GM12875 (cell line): ENCODE data around the gene TFPI.

Source experiments
- H3K4me3 ChIP-seq: one replicate; pipeline ENCODE4 v1.5.1; 2011; ENCODE audit warnings: low read depth, low read length, control low read depth
- TF ChIP-seq, protein P1 (sequence below): IDR thresholded peaks from 2 replicates; pipeline ENCODE4 v1.5.1; 2011; ENCODE audit warnings: low read depth, mild to moderate bottlenecking, control low read depth, inconsistent platforms, low read length, moderate library complexity, borderline replicate concordance; ENCODE audit not compliant: insufficient read depth

The TFPI gene

DNA sequence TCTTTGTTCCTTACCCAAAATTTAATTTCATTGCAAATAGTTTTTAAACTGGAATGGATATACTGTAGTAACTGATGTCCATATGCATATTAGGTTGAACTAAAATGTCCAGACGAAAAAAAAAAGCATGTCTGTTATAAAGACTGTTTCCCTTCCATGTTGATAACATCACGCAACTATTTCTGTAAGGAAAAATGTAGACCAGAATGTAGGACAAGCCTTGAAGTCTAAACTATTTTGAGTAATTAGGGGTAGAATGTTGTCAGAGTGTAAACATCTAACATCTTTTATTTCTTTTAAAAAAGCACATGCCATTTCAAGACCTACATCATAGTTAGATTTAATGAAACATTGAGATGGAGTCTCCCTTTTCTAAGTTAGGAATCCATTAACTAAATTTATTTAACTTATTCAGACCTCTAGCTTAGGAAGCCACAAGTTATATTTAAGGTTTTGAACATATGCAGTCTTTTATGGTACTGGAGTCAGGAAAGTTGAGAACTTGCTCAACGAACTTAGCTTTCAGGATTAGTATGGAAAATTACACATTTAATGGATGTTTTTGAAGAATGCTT, 114.0 kb downstream of the TFPI start:
- TF ChIP-seq, protein P1, sequence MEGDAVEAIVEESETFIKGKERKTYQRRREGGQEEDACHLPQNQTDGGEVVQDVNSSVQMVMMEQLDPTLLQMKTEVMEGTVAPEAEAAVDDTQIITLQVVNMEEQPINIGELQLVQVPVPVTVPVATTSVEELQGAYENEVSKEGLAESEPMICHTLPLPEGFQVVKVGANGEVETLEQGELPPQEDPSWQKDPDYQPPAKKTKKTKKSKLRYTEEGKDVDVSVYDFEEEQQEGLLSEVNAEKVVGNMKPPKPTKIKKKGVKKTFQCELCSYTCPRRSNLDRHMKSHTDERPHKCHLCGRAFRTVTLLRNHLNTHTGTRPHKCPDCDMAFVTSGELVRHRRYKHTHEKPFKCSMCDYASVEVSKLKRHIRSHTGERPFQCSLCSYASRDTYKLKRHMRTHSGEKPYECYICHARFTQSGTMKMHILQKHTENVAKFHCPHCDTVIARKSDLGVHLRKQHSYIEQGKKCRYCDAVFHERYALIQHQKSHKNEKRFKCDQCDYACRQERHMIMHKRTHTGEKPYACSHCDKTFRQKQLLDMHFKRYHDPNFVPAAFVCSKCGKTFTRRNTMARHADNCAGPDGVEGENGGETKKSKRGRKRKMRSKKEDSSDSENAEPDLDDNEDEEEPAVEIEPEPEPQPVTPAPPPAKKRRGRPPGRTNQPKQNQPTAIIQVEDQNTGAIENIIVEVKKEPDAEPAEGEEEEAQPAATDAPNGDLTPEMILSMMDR, result no peak
- H3K4me3 ChIP-seq, result no peak overlapping the region

DNA sequence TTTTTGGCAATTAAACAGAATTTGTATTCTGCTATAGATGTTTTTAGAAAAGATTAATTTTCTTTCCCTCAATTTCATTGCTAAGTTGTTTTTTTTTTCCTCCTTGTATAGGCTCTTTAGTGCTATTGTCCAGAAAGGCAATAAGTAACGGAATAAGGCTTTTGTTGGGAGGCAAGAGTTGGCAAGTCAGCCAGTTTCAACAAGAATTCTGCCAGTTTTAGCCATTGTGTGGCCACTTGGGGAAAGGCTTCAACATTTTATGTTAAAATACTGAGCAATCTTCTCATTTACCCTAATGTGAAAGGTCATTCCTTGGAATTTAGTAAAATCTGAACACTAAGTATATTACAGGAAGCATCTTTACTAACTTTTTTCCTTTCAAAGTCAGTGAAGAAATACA, 115.8 kb downstream of the TFPI start:
- no peak overlapping the region for H3K4me3 ChIP-seq
- TF ChIP-seq, protein P1, result no peak

DNA sequence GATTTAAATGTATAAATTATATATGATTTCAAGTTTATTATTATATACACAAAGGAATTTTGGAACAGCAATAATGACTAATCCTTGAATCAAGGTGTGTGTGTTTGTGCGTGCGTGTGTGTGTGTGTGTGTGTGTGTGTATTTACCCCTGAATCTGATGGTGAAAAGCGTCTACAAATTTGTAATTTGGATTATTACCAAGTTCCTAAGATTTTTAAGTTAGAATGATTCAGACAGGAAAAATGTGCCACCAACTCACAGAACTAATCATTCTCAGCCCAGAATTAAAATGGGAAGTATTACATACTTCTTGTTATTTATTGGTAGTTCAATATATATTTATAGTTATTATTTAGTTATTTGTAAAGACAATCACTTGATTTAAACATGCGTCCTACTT, 118.5 kb downstream of the TFPI start:
- H3K4me3 ChIP-seq, result no peak overlapping the region
- TF ChIP-seq, protein P1, result no peak

GRCh38 chr2:187435078-187435477, 119.2 kb downstream of the TFPI start:
- no peak overlapping the region for H3K4me3 ChIP-seq
- TF ChIP-seq, protein P1, result no peak

GRCh38 chr2:187434342-187434785, 119.9 kb downstream of the TFPI start:
- TF ChIP-seq, protein P1, result no peak
- no peak overlapping the region for H3K4me3 ChIP-seq

- TF ChIP-seq, protein P1, result no peak
- no peak overlapping the region for H3K4me3 ChIP-seq
Observed at GRCh38 chr2:187431911-187432310, 122.3 kb downstream of the TFPI start.

- TF ChIP-seq, protein P1, result no peak
- no peak overlapping the region for H3K4me3 ChIP-seq
Observed at GRCh38 chr2:187429989-187430388, 124.2 kb downstream of the TFPI start.
